Endothelial cell of umbilical vein (primary cell): ENCODE data around the gene MT1X. TPM values are rescaled to one million over a fixed set of nuclear protein-coding genes. Genes with fewer than 3 reads are reported as not detected.

Source experiments
- BruUV-seq: library from RNA; stranded (reverse); fragments of 400-500 nt; replicated peaks from 2 replicates; lab custom pipeline; 2021; lab: Mats Ljungman, UMichigan
- CTCF ChIA-PET: fragments of 300-600, 350-600 bp; sonication (Branson Sonifier 250); formaldehyde crosslinking; loops from one replicate; lab custom pipeline; 2021; ENCODE audit warnings: antibody characterized with exemption, inconsistent platforms; lab: Charles Lee
- POLR2A ChIA-PET: fragments of 300-600, 350-600 bp; sonication (Branson Sonifier 250); formaldehyde crosslinking; loops from one replicate; lab custom pipeline; 2021; ENCODE audit warnings: antibody characterized with exemption, inconsistent platforms; lab: Charles Lee
- DNase-seq: peaks from one replicate; pipeline ENCODE4 v3.0.0-alpha.2; 2011; ENCODE audit warnings: low read depth, low spot score
- FAIRE-seq: peaks from 2 replicates; lab custom pipeline; 2011; peaks lifted over from hg19 to GRCh38; lab: Jason Lieb, UNC
- H2AFZ ChIP-seq: 2 replicates; pipeline ENCODE4 v1.6.0; 2012; ENCODE audit warnings: low read depth, low read length, control low read depth, inconsistent platforms
- H3K27ac ChIP-seq: 2 replicates; pipeline ENCODE4 v1.5.1; 2011; ENCODE audit warnings: low read depth, mild to moderate bottlenecking, control low read depth, low read length, moderate library complexity; ENCODE audit not compliant: insufficient read depth
- H3K27me3 ChIP-seq, 2 experiments: 2 replicates each; pipeline versions ENCODE4 v1.6.0 to v1.6.1; 2011; ENCODE audit warnings: low read length in 2 of 2, mixed read lengths in 1 of 2; ENCODE audit not compliant: control insufficient read depth in 2 of 2, insufficient read depth in 2 of 2
- H3K36me3 ChIP-seq, 2 experiments: 2 replicates in 1 of 2; 3 replicates in 1 of 2; pipeline ENCODE4 v1.5.1; 2011; ENCODE audit warnings: low read length in 2 of 2, mild to moderate bottlenecking in 1 of 2, moderate library complexity in 1 of 2; ENCODE audit not compliant: control insufficient read depth in 2 of 2, insufficient read depth in 2 of 2; ENCODE audit errors: extremely low read depth in 1 of 2
- H3K4me1 ChIP-seq: 3 replicates; pipeline ENCODE4 v1.5.1; 2011; ENCODE audit warnings: mild to moderate bottlenecking, low read length; ENCODE audit not compliant: control insufficient read depth, insufficient read depth; ENCODE audit errors: extremely low read depth
- H3K4me2 ChIP-seq: 2 replicates; pipeline ENCODE4 v1.6.1; 2011; ENCODE audit warnings: low read length, control low read depth, mixed read lengths; ENCODE audit not compliant: insufficient read depth
- H3K4me3 ChIP-seq, 3 experiments: fragments of 200-600 bp in 1 of 3; sonication (generic), shearing (Covaris generic) in 1 of 3; replicated peaks in 1 of 3; 2 replicates each; pipeline ENCODE4 v1.5.1; 2011 to 2016; ENCODE audit warnings: control low read depth in 3 of 3, low read length in 3 of 3, mild to moderate bottlenecking in 2 of 3, inconsistent platforms in 1 of 3, low read depth in 1 of 3, moderate library complexity in 1 of 3; ENCODE audit not compliant: insufficient read depth in 1 of 3
- H3K79me2 ChIP-seq: 2 replicates; pipeline ENCODE4 v1.6.0; 2012; ENCODE audit warnings: low read length, inconsistent platforms; ENCODE audit not compliant: control insufficient read depth, insufficient read depth
- H3K9ac ChIP-seq: replicated peaks from 2 replicates; pipeline ENCODE3; 2011; ENCODE audit warnings: low read length, control low read depth; ENCODE audit not compliant: insufficient read depth; ENCODE audit errors: extremely low read depth
- H3K9me1 ChIP-seq: replicated peaks from 3 replicates; pipeline ENCODE4 v1.6.0; 2011; ENCODE audit warnings: mild to moderate bottlenecking, low read length; ENCODE audit not compliant: control insufficient read depth, insufficient read depth; ENCODE audit errors: extremely low read depth
- H3K9me3 ChIP-seq: replicated peaks from 2 replicates; pipeline ENCODE4 v1.5.1; 2012; ENCODE audit warnings: low read length, inconsistent platforms; ENCODE audit not compliant: control insufficient read depth, insufficient read depth
- H4K20me1 ChIP-seq: replicated peaks from 2 replicates; pipeline ENCODE3; 2011; ENCODE audit warnings: mild to moderate bottlenecking, low read length; ENCODE audit not compliant: control insufficient read depth, insufficient read depth; ENCODE audit errors: extremely low read depth
- CTCF ChIP-seq, 2 donors: IDR thresholded peaks; 1 replicate in 1 of 2; 2 replicates in 1 of 2; pipeline ENCODE4 v1.5.1; 2011; ENCODE audit warnings: low read length in 2 of 2, mild to moderate bottlenecking in 2 of 2, moderate library complexity in 2 of 2, control low read depth in 1 of 2, inconsistent platforms in 1 of 2, low read depth in 1 of 2; ENCODE audit not compliant: insufficient read depth in 1 of 2; ENCODE audit errors: extremely low read depth in 1 of 2
- EZH2 ChIP-seq: IDR thresholded peaks from 2 replicates; pipeline ENCODE4 v1.6.1; 2012; ENCODE audit warnings: borderline replicate concordance, low read depth, mild to moderate bottlenecking, moderate library complexity, low read length, inconsistent platforms; ENCODE audit not compliant: severe bottlenecking
- FOS ChIP-seq: IDR thresholded peaks from 2 replicates; pipeline ENCODE4 v1.6.1; 2011; ENCODE audit warnings: mild to moderate bottlenecking, low read length, moderate library complexity, borderline replicate concordance; ENCODE audit not compliant: insufficient read depth
- GATA2 ChIP-seq: IDR thresholded peaks from 2 replicates; pipeline ENCODE4 v1.7.0; 2011; ENCODE audit warnings: low read depth, mild to moderate bottlenecking, moderate library complexity, mixed read lengths, low read length; ENCODE audit not compliant: insufficient read length, insufficient read depth
- JUN ChIP-seq: IDR thresholded peaks from 2 replicates; pipeline ENCODE4 v1.6.1; 2011; ENCODE audit warnings: borderline replicate concordance, low read depth; ENCODE audit not compliant: insufficient read length, insufficient read depth
- MAX ChIP-seq: IDR thresholded peaks from 2 replicates; pipeline ENCODE4 v1.6.1; 2011; ENCODE audit not compliant: insufficient read depth, insufficient read length
- MYC ChIP-seq: IDR thresholded peaks from one replicate; pipeline ENCODE4 v1.6.1; 2011; ENCODE audit warnings: mild to moderate bottlenecking, low read depth, low read length
- POLR2A ChIP-seq: IDR thresholded peaks from 2 replicates; pipeline ENCODE4 v1.6.1; 2012; ENCODE audit warnings: low read depth, mild to moderate bottlenecking, control low read depth, low read length
- POLR2AphosphoS5 ChIP-seq: IDR thresholded peaks from 2 replicates; pipeline ENCODE4 v1.6.1; 2012; ENCODE audit warnings: low read depth, mild to moderate bottlenecking, control low read depth, low read length, moderate library complexity; ENCODE audit not compliant: insufficient read depth
- dilution Hi-C: fragments of 300-500 bp; cut with MboI; formaldehyde crosslinking; loops from one replicate; pipeline ENCODE4 v1.15.0; 2019; ENCODE audit warnings: low sequenced_read_pairs; ENCODE audit not compliant: extremely low pct_ligation_motif_present
- intact Hi-C: fragments of 100-400 bp; cut with micrococcal nuclease; formaldehyde crosslinking; loops from one replicate; pipeline ENCODE4 v1.10.0; 2022
- polyA plus RNA-seq, 4 experiments: library from polyadenylated mRNA; depleted of rRNA in 3 of 4; stranded (reverse) in 3 of 4; unstranded in 1 of 4; fragments of >200 nt; gene quantifications; 2 replicates each; pipeline versions ENCODE4 v1.2.1 to v1.2.3, GENCODE V29; 2011 to 2012; ENCODE audit warnings: missing spikeins in 1 of 4
- total RNA-seq: library from RNA; stranded (reverse); gene quantifications from 2 replicates; pipeline ENCODE4 v1.2.3, GENCODE V29; 2021

Gene MT1X
- total and polyA plus RNA-seq, 2 donors (not counting 3 experiments of a cell fraction or from before 2014, with no cell fraction given), result 15.6 to 46.7 TPM

- no peak for DNase-seq
- H3K27ac ChIP-seq, result no peak overlapping the region
- CTCF ChIA-PET, result interaction anchor here (0.9 to 1.7 kb wide), 2 partner anchors 10 to 47 kb away, joined by 3 to 5 read pairs; no protein-coding TSS in a partner anchor
- H3K9me3 ChIP-seq, result no peaks in the 10 kb centered on the region
- POLR2A ChIA-PET, result no interaction called here
- TF ChIP-seq GATA2, result no peak
- no peak for TF ChIP-seq POLR2AphosphoS5
- no peak for TF ChIP-seq JUN
- no peak for TF ChIP-seq EZH2
- TF ChIP-seq POLR2A, result no peak
- TF ChIP-seq MYC, result no peak
- no peak for TF ChIP-seq CTCF (IDR thresholded peaks at IDR 0.05; ENCODE audit: extremely low read depth in 1 of 2, insufficient read depth in 1 of 2, low read depth in 1 of 2, low read length in 2 of 2)
- no peak for TF ChIP-seq FOS
- TF ChIP-seq MAX, result no peak
- no peak overlapping the region for H3K4me2 ChIP-seq
- no peak for FAIRE-seq
- no peak overlapping the region for H3K9ac ChIP-seq
- no peaks in the 10 kb centered on the region for H3K27me3 ChIP-seq
- no TSS peak for BruUV-seq
- H3K79me2 ChIP-seq, result no peaks in the 10 kb centered on the region
- H3K9me1 ChIP-seq, result no peaks in the 10 kb centered on the region
- no peaks in the 10 kb centered on the region for H3K4me1 ChIP-seq
- dilution Hi-C loops (no loop called here), intact Hi-C loops (no loop called here)
- no peak overlapping the region for H2AFZ ChIP-seq
- H4K20me1 ChIP-seq, result no peaks in the 10 kb centered on the region
- H3K36me3 ChIP-seq, result no peaks in the 10 kb centered on the region
- no peak overlapping the region for H3K4me3 ChIP-seq
These were observed 8.3 kb downstream of the MT1X start for GRCh38 chr16:56690420-56691122.
